Body of pancreas (tissue), 4 donors: ENCODE measurements around the gene STIM2.

Source experiments
- POLR2A ChIP-seq, 3 donors: fragments of 450-650 bp; IDR thresholded peaks; one replicate each; pipeline ENCODE4 v1.6.1; 2016; ENCODE audit warnings: antibody characterized with exemption in 3 of 3, mild to moderate bottlenecking in 2 of 3
- TF ChIP-seq, protein P1 (sequence below), 7 experiments: fragments of 450-650 bp in 4 of 7; fragments of 200-600 bp in 3 of 7; sonication (generic) in 3 of 7; IDR thresholded peaks; one replicate each; pipeline ENCODE4 v1.5.1; 2016 to 2019; ENCODE audit warnings: antibody characterized with exemption in 7 of 7

DNA sequence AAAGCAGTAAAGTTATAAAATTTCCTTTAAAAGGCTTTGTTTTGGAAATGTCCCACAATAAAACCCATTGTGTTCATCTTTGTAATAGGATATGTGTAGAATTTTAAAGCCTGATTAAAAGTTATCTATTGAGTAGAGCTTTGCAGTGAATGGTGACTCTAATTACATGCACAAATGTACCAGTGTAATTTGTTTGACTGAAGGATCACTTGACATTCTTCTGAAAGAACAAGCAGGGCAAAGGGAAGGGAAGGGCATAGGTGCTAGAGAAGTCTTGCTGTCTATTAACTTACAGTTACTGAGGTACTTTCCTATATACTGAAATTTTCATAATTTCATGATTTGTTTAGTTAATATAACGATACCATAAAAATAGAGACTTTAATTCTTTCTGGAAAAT, 70.8 kb downstream of the STIM2 start:
- TF ChIP-seq, protein P1, sequence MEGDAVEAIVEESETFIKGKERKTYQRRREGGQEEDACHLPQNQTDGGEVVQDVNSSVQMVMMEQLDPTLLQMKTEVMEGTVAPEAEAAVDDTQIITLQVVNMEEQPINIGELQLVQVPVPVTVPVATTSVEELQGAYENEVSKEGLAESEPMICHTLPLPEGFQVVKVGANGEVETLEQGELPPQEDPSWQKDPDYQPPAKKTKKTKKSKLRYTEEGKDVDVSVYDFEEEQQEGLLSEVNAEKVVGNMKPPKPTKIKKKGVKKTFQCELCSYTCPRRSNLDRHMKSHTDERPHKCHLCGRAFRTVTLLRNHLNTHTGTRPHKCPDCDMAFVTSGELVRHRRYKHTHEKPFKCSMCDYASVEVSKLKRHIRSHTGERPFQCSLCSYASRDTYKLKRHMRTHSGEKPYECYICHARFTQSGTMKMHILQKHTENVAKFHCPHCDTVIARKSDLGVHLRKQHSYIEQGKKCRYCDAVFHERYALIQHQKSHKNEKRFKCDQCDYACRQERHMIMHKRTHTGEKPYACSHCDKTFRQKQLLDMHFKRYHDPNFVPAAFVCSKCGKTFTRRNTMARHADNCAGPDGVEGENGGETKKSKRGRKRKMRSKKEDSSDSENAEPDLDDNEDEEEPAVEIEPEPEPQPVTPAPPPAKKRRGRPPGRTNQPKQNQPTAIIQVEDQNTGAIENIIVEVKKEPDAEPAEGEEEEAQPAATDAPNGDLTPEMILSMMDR (IDR thresholded peaks at IDR 0.05): no peak
- no peak for TF ChIP-seq POLR2A (IDR thresholded peaks at IDR 0.05)
